Jurkat, Clone E6-1 (cell line): ENCODE measurements around the gene AURKB.

ENCODE experiments used
- DNase-seq: peaks from one replicate; pipeline ENCODE4 v3.0.0-alpha.2; 2011; ENCODE audit warnings: low read depth, low spot score
- H3K4me3 ChIP-seq: 2 replicates; pipeline ENCODE4 v1.5.1; 2011; ENCODE audit warnings: mild to moderate bottlenecking, low read length, control low read depth, moderate library complexity

Gene AURKB

GRCh38 chr17:8164815-8165131, 45.6 kb downstream of the AURKB start:
- no peak overlapping the region; the same call in 1 of the 2 replicates for H3K4me3 ChIP-seq
- DNase-seq = no peak

GRCh38 chr17:8163978-8164814, 46.2 kb downstream of the AURKB start:
- DNase-seq = peak; percentile 69
- peak overlapping the region; percentile 60 for H3K4me3 ChIP-seq

GRCh38 chr17:8162997-8163977, 47.1 kb downstream of the AURKB start:
- peak overlapping the region; percentile 60 for H3K4me3 ChIP-seq
- DNase-seq = no peak

- H3K4me3 ChIP-seq = peak within 1 kb of the TSS; percentile 72
- DNase-seq = no peak
Measured at GRCh38 chr17:8162233-8162996, 48.0 kb downstream of the AURKB start, which contains the start of gene VAMP2. Gene VAMP2 (minus strand): TSS chr17:8162948. CDS start chr17:8162879, 69 bp downstream.

GRCh38 chr17:8161289-8162232, 48.8 kb downstream of the AURKB start:
- no peak for DNase-seq
- peak overlapping the region; percentile 72 for H3K4me3 ChIP-seq

GRCh38 chr17:8160741-8161221, 49.6 kb downstream of the AURKB start:
- DNase-seq = no peak
- no peak overlapping the region for H3K4me3 ChIP-seq

GRCh38 chr17:8160224-8160577, 50.2 kb downstream of the AURKB start:
- no peak overlapping the region for H3K4me3 ChIP-seq

GRCh38 chr17:8159459-8160223, 50.7 kb downstream of the AURKB start:
- H3K4me3 ChIP-seq = no peak overlapping the region
- no peak for DNase-seq

More at GRCh38 chr17:8160224-8160577, 50.2 kb downstream of the AURKB start:
- DNase-seq = no peak

GRCh38 chr17:8159032-8159400, 51.4 kb downstream of the AURKB start:
- no peak overlapping the region for H3K4me3 ChIP-seq
- DNase-seq = no peak

- H3K4me3 ChIP-seq = no peak overlapping the region
- DNase-seq = peak; percentile 73
Measured at GRCh38 chr17:8158267-8159031, 51.9 kb downstream of the AURKB start.

- DNase-seq = peak; percentile 100
- peak overlapping the region; percentile 73 for H3K4me3 ChIP-seq
Measured at GRCh38 chr17:8156246-8156992, 54.0 kb downstream of the AURKB start.

- peak overlapping the region; percentile 73 for H3K4me3 ChIP-seq
- no peak for DNase-seq
Measured at GRCh38 chr17:8155996-8156245, 54.5 kb downstream of the AURKB start.

GRCh38 chr17:8155231-8155995, 55.0 kb downstream of the AURKB start:
- peak overlapping the region; percentile 73 for H3K4me3 ChIP-seq
- DNase-seq = no peak
